SKM-1 (cell line): ENCODE measurements around the gene OBSL1.
A peak's percentile ranks its signal among the peaks of the same experiment; 100 is the strongest.

Experiments
- DNase-seq: peaks from one replicate; lab custom pipeline; 2025; ENCODE audit not compliant: unreplicated experiment; lab: John Stamatoyannopoulos, UW

OBSL1 gene

DNA sequence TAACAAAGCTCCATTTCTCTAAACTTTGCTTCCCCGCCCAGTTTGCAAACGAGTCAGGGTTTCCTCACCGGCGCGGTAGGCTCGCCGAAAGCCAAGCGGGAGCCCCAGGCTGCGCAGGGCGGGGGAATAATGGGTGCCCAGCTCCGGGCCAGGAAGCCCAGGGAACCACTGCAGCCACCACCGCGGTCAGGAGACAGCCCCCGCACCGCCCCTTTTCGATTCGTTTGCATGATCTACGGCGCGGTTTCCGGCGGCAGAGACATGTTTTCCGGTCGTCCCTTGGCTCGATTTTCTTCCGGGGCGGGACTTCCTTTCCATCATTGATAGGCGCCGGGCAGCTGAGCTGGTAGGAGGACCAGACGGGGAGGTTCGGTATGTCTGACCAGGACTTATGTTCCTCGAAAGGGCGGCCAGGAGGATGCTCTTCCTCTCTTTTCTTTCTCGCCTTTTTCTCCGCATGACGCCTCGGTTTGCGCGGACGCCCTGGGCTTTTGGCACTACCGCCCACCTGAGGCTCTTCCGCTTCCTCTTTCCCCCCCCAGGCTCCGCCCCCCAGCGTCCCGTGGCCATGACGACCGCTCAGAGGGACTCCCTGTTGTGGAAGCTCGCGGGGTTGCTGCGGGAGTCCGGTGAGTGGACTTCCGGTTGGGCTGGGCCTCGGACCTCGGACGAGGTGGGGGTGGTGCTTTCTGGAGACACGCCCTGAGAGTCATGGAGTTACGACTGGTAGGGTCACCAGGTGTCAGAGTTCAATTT, 26.4 kb upstream of the OBSL1 start, which contains the start of gene STK11IP:
Gene STK11IP (plus strand): TSS at position 306 of the 756 bp plus-strand sequence. CDS start 263 bp downstream, at position 569.
- DNase-seq, result peak; percentile 93

GRCh38 chr2:219596954-219597551, 25.7 kb upstream of the OBSL1 start:
- no peak for DNase-seq

DNA sequence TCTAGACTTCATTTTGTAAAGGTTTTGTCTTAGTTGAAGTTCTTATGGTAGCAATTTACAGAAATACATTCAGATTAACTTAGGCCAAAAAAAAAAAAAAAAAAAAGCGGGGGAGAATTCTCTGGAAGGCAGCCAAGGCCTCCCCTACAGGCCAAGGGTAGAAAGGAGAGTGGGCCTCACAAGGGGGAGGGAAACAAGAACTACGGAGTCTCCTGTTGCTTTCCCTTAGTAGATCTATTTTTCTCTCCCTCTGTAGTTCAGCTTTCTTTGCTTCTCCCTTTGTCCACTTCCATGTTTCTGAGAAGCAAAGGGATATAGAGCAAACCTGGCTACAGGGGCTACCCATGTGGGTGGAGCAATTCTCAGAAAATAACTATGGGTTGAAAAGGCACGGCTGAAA, 23.9 kb upstream of the OBSL1 start:
- no peak for DNase-seq

DNA sequence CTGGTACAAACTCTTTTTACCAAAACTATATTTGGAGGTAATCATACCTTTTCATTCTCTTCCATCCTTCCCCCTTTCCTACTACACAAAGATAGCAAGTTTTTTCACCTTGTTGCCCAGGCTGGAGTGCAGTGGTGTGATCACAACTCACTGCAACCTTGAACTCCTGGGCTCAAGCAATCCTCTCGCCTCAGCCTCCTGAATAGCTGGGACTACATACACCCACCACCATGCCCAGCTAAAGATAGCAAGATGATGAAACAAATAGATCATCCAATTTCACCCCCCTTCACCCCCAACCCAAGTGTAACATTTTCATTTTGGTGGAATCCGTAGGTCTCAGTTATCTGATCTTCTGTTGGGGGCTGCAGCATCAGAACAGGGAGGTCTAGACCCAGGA, 21.8 kb upstream of the OBSL1 start:
- DNase-seq, result no peak

GRCh38 chr2:219592736-219593135, 21.4 kb upstream of the OBSL1 start:
- DNase-seq, result no peak

DNA sequence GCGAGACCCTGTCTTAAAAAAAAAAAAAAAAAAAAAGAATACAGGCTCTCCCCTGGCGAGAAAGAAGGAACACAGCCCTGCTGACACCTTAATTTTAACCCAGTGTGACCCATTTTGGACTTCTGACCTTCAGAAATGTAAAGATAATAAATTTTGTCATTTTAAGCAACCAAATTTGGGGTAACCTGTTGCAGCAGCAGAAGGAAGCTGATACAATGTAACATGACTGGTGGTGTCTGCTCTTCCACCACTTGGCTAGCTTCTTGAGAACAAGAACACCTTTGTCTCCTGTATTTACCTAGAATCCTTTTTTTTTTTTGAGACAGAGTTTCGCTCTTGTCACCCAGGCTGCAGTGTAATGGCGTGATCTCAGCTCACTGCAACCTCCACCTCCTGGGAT, 19.8 kb upstream of the OBSL1 start:
- no peak for DNase-seq

DNA sequence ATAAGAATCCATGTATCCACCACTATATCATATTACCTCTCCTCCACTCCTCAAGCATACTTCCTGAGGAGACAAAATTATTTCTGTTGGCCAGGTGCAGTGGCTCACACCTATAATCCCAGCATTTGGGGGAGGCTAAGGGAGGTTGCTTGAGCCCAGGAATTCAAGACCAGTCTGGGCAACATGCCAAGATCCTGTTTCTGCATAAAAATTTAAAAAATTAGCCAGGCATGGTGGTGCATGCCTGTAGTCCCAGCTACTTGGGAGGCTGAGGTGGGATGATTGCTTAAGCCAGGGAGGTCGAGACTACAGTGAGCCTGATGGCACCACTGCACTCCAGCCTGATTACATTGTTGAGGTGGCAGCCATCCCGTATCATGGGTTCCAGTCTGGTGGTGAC, 10.0 kb upstream of the OBSL1 start:
- no peak for DNase-seq

- peak; percentile 58 for DNase-seq
Observed at GRCh38 chr2:219578811-219579613, 7.7 kb upstream of the OBSL1 start.

GRCh38 chr2:219576505-219577388, 5.4 kb upstream of the OBSL1 start:
- DNase-seq, result no peak

DNA sequence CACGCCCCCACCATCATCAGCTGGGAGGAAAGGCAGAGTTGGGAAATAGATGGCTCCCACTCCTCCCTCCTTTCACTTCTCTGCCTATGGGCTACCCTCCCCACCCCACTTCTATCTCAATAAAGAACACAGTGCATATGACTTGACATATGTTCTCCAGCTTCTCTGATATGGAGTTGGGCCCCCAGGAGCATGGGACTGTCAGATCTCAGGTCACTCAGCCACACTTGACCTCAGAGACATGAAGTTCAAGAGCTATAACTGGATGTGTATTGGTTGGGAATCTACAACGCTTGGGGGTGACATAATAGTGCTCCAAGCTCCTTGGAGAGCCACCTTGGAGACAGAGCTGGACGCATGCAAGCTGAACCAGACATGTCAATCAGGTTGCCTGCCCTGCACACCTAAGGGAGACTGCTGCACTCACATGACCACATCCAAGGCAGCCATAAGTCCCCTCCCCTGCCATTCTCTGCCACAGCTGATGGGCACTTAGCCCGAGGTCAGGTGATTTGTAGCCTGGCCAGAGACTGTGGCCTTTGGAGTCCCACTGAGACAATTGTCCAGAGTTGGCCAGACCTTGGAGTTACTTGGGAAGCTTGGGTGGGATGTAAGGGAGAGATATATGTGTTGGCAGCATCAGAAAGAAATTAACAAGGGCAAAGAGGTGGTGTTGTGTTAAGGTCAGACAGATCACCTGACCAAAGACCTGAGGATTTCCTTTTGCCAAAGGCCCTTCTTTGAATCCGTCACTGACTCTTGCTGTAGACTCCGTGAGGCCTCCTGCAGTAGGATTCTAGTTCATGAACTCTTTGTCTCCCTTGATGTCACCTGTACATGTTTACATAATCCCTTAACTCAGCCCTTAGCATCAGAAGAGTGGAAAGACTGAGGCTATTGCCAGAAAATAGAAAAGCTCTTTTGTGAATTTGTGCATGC, 4.5 kb upstream of the OBSL1 start:
- DNase-seq, result no peak

DNA sequence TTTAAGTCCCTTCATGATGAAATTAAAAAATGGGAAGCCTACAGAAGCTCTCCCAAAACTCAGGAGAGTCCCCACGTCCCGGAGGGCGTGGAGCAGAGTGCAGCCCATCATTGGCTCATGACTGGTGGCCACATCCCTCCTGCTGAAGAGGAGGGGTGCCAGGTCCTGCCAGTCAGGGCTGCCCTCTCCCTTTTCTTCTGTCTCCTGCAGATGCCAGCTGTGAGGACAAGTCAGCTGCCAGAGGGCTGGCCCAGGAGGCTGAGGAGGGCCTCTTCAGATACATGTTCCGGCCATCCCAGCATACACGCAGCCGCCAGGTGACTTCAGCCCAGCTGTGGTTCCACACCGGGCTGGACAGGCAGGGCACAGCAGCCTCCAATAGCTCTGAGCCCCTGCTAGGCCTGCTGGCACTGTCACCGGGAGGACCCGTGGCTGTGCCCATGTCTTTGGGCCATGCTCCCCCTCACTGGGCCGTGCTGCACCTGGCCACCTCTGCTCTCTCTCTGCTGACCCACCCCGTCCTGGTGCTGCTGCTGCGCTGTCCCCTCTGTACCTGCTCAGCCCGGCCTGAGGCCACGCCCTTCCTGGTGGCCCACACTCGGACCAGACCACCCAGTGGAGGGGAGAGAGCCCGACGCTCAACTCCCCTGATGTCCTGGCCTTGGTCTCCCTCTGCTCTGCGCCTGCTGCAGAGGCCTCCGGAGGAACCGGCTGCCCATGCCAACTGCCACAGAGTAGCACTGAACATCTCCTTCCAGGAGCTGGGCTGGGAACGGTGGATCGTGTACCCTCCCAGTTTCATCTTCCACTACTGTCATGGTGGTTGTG, 3.4 kb upstream of the OBSL1 start:
- no peak for DNase-seq

DNA sequence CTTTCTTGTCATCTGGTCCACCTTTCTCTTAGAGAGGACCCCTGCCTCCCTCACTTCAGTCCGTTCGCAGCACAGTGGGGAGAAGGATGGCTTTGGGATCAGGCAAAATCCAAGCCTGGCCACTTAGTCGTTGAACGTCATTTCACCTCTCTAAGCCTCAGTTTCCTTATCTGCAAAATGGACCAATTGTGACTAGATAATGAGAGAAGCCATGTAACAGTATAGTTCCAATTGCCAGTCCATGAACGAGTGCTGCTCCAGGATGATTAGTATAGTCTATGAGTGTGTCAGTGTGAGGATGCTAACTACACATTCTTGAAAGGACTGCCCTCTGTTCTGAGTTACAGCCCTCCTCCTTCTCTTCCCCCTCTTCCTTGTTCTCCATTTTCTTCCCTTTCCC, 1.8 kb upstream of the OBSL1 start:
- peak; percentile 81 for DNase-seq

DNA sequence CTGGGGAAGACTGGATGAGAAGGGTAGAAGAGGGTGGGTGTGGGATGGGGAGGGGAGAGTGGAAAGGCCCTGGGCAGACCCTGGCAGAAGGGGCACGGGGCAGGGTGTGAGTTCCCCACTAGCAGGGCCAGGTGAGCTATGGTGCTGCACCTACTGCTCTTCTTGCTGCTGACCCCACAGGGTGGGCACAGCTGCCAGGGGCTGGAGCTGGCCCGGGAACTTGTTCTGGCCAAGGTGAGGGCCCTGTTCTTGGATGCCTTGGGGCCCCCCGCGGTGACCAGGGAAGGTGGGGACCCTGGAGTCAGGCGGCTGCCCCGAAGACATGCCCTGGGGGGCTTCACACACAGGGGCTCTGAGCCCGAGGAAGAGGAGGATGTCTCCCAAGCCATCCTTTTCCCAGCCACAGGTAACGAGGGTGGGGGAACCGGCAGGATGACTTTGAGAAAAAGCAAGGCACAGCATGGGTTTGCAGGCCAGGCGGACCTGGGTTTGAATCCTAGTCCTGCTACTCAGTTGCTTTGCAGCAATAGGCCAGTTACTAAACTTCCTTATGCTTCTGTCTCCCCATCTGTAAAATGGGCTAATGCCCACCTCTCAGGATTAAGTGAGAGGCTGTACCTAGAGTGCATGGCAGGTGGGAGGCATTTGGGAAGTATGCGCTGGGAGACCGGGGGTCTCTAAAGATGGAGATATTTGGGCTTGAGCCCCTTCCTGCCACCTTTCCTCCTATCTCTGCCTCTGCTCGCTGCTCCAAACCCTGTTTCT, 1.1 kb upstream of the OBSL1 start, which contains the start of gene INHA:
Gene INHA (plus strand): TSS at position 74 of the 765 bp plus-strand sequence. CDS start 65 bp downstream, at position 139.
- DNase-seq, result no peak

- no peak for DNase-seq
Observed at GRCh38 chr2:219570924-219571310, 422 bp downstream of the OBSL1 start.

- no peak for DNase-seq
Observed at GRCh38 chr2:219570194-219570923, 980 bp downstream of the OBSL1 start.

GRCh38 chr2:219569635-219570034, 1.7 kb downstream of the OBSL1 start:
- no peak for DNase-seq

DNA sequence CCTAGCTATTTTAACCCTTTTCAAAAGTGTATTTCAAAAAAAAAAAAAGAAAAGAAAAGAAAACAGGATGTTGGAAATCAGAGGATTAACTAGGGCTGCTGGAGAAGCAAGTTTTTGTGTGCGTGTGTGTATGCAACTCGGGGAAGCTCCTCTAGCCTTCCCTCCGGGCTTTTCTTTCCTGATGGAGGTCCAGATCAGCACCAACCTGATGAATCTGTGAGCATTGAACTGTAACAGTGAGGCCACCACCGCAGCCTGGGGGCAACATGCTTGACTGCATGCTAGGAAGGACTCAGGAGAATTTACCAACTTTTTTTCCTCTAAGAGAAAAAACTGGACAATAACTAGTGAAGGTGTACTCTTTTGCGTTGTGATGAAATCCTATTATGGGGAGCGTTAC, 2.3 kb downstream of the OBSL1 start:
- no peak for DNase-seq
